ENCODE results near the gene MYO3B. TPM values are rescaled to one million over a fixed set of nuclear protein-coding genes. Genes with fewer than 3 reads are reported as not detected.

MYO3B gene
- total and polyA plus RNA-seq, 2 of the 8 experiments (the other 6 are each of a cell fraction or from before 2014, with no cell fraction given) = 0.17 to 0.19 TPM

- Histone ChIP-seq H3K4ac (replicated peaks; ENCODE audit: insufficient read length, low read depth, low read length) (no peak overlapping the region), H3K79me2 (ENCODE audit: control insufficient read depth in 1 of 2, insufficient read depth in 2 of 2, low read length in 2 of 2) (no peaks in the 10 kb centered on the region), H3K27ac (ENCODE audit: low read depth, low read length) (no peak overlapping the region), H2BK120ac (replicated peaks; ENCODE audit: low read depth, low read length) (no peak overlapping the region), H3K23ac (ENCODE audit: insufficient read length) (no peak overlapping the region), H3K4me3 (ENCODE audit: extremely low read depth in 1 of 4, insufficient read depth in 2 of 4, low read depth in 3 of 4, low read length in 4 of 4) (no peak overlapping the region), H3K18ac (ENCODE audit: extremely low read depth, low read length) (no peak overlapping the region), H2BK12ac (ENCODE audit: low read depth, low read length) (no peak overlapping the region), H2BK5ac (ENCODE audit: low read depth, low read length) (no peak overlapping the region), H3K4me1 (replicated peaks in 1 of 4; ENCODE audit: control insufficient read depth in 3 of 4, insufficient read depth in 4 of 4, low read length in 3 of 4) (0 out of 7 replicates have a peak, but pooled peaks cover 0 to under 1% (median 0%) of the 10 kb centered on the region in 4 experiments), H4K91ac (replicated peaks; ENCODE audit: insufficient read length, low read length) (no peak overlapping the region), H2BK20ac (ENCODE audit: low read length) (no peak overlapping the region), H3K27me3 (replicated peaks in 1 of 4; ENCODE audit: control insufficient read depth in 3 of 4, extremely low read depth in 1 of 4, insufficient read depth in 3 of 4, low read length in 3 of 4) (no peaks in the 10 kb centered on the region), H3K56ac (replicated peaks; ENCODE audit: insufficient read length, low read depth, low read length) (no peak overlapping the region), H4K5ac (ENCODE audit: insufficient read length, low read depth, low read length) (no peak overlapping the region), H3K79me1 (ENCODE audit: low read depth, low read length) (no peaks in the 10 kb centered on the region), H3K36me3 (ENCODE audit: control insufficient read depth in 2 of 4, insufficient read depth in 4 of 4, low read length in 3 of 4) (no peaks in the 10 kb centered on the region; a peak in 1 of 8 replicates), H2AFZ (ENCODE audit: low read length) (no peak overlapping the region), H2BK15ac (ENCODE audit: low read length) (no peak overlapping the region), H3K9ac (replicated peaks in 1 of 4; ENCODE audit: extremely low read depth in 1 of 4, low read depth in 3 of 4, low read length in 3 of 4) (no peak overlapping the region), H4K8ac (ENCODE audit: extremely low read depth, insufficient read depth, low read length) (no peak overlapping the region), H3K9me3 (ENCODE audit: insufficient read depth in 2 of 2, low read depth in 1 of 2, low read length in 1 of 2) (peaks cover 0 to 10% of the 10 kb centered on the region in 2 experiments; a peak in 2 of 4 replicates), H3K23me2 (ENCODE audit: low read depth, low read length) (no peaks in the 10 kb centered on the region), H2AK5ac (ENCODE audit: low read depth, low read length) (no peak overlapping the region), H3K4me2 (ENCODE audit: insufficient read depth in 1 of 2, low read depth in 2 of 2, low read length in 2 of 2) (no peak overlapping the region), H4K20me1 (replicated peaks in 1 of 2; ENCODE audit: control insufficient read depth in 1 of 2, insufficient read depth in 2 of 2, low read length in 2 of 2) (no peaks in the 10 kb centered on the region), H3K14ac (ENCODE audit: insufficient read length) (no peak overlapping the region)
- no peak for FAIRE-seq
- no peak for DNase-seq (ENCODE audit: low read depth in 1 of 2, low spot score in 2 of 2)
- TF ChIP-seq KDM1A (IDR thresholded peaks at IDR 0.05; ENCODE audit: borderline replicate concordance, low read length) (peak; percentile 68; the same call in 1 of the 2 replicates), TBP (IDR thresholded peaks at IDR 0.05; ENCODE audit: low read depth, low read length) (no peak)
- ChIA-PET POLR2A (ENCODE audit: partially characterized antibody) (no interaction called here), CTCF (ENCODE audit: partially characterized antibody) (no interaction called here)
These were observed 7.4 kb downstream of the MYO3B start for GRCh38 chr2:170185319-170185718.
